NCI-H345 treated with DMSO at 0.1 percent for 48 hours (cell line): Measurements from ENCODE around the gene PPARD.

Source experiments
- DNase-seq: peaks from one replicate; lab custom pipeline; 2025; ENCODE audit not compliant: unreplicated experiment; lab: John Stamatoyannopoulos, UW

PPARD gene

GRCh38 chr6:35465646-35466045 lies 123.3 kb downstream of the PPARD start:
- DNase-seq: no peak

GRCh38 chr6:35468181-35468979 lies 126.0 kb downstream of the PPARD start, which contains the start of gene RPL10A:
Gene RPL10A (plus strand): TSS chr6:35468401. CDS start chr6:35468435, 34 bp downstream.
- DNase-seq: peak; percentile 82

- DNase-seq: no peak
Measured at GRCh38 chr6:35468980-35469750, 126.8 kb downstream of the PPARD start.

GRCh38 chr6:35469751-35470662 lies 127.6 kb downstream of the PPARD start:
- no peak for DNase-seq

- no peak for DNase-seq
Measured at GRCh38 chr6:35470663-35471120, 128.3 kb downstream of the PPARD start.

GRCh38 chr6:35471836-35472345 lies 129.5 kb downstream of the PPARD start:
- DNase-seq: no peak

GRCh38 chr6:35473075-35473849 lies 130.9 kb downstream of the PPARD start:
- DNase-seq: no peak

- DNase-seq: no peak
Measured at GRCh38 chr6:35473850-35474130, 131.4 kb downstream of the PPARD start.

GRCh38 chr6:35474131-35474941 lies 132.0 kb downstream of the PPARD start:
- no peak for DNase-seq

- no peak for DNase-seq
Measured at GRCh38 chr6:35474942-35475570, 132.7 kb downstream of the PPARD start.

GRCh38 chr6:35475573-35475972 lies 133.2 kb downstream of the PPARD start:
- no peak for DNase-seq

GRCh38 chr6:35476004-35476403 lies 133.6 kb downstream of the PPARD start:
- no peak for DNase-seq

- peak; percentile 88 for DNase-seq
Measured at GRCh38 chr6:35477028-35477427, 134.7 kb downstream of the PPARD start.
